ENCODE measurements around the gene C1QB. TPM values are rescaled to one million over a fixed set of nuclear protein-coding genes. Genes with fewer than 3 reads are reported as not detected.

Gene C1QB
- total and polyA plus RNA-seq, 2 of the 4 experiments (the other 2 are of a cell fraction): not detected

DNA sequence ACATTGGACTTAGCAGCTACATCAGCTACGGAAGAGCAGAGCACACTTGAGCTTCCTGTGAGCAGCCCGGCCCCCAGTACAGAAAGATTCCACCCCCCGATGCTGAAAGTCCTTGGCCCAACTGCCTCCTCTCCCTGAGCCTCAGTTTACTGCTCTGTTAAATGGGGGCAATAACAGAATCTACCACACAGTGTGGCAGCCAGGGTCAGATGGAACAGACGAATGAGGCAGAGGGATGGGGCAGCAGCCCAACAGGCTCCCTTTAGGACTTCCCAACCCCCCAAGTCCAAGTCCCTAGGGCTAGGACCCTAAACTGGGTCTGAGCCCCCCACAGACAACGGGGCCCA, 39.5 kb upstream of the C1QB start:
- no peaks in the 10 kb centered on the region for H3K9me3 ChIP-seq (ENCODE audit: control insufficient read depth, insufficient read depth, low read length)
- H2BK120ac ChIP-seq (ENCODE audit: low read depth, low read length): no peak overlapping the region
- H3K18ac ChIP-seq (ENCODE audit: low read depth, low read length): no peak overlapping the region
- POLR2A ChIA-PET (ENCODE audit: unreplicated experiment): no interaction called here
- WGBS, 2 experiments (ENCODE audit: extremely low coverage in 2 of 2, insufficient read length in 1 of 2): no CpG with 5 or more reads among the region's 5 CpGs
- BruUV-seq (replicated peaks): no TSS peak
- H2AK9ac ChIP-seq (replicated peaks; ENCODE audit: low read depth, low read length, poor library complexity): no peak overlapping the region
- H3K14ac ChIP-seq (replicated peaks; ENCODE audit: low read depth, low read length): no peak overlapping the region
- H3K56ac ChIP-seq (ENCODE audit: extremely low read depth, insufficient read depth, low read length): no peak overlapping the region
- no peak overlapping the region for H3K4ac ChIP-seq (ENCODE audit: low read depth, low read length)
- H4K91ac ChIP-seq (ENCODE audit: insufficient read depth, low read depth, low read length): no peak overlapping the region
- no peaks in the 10 kb centered on the region for H3K4me1 ChIP-seq (ENCODE audit: control insufficient read depth, insufficient read depth, low read length)
- H3K27me3 ChIP-seq (ENCODE audit: control insufficient read depth, insufficient read depth, low read length): peaks cover 40% of the 10 kb centered on the region
- H3K27ac ChIP-seq (ENCODE audit: insufficient read depth, low read length): no peak overlapping the region
- H4K8ac ChIP-seq (ENCODE audit: low read depth in 2 of 2, low read length in 2 of 2): no peak overlapping the region
- peaks cover 4% of the 10 kb centered on the region; the same call in 1 of the 2 replicates for H4K20me1 ChIP-seq (ENCODE audit: insufficient read depth, low read length)
- no peak overlapping the region for H2AFZ ChIP-seq (replicated peaks; ENCODE audit: low read length, poor library complexity)
- no peak for TF ChIP-seq CHD1 (IDR thresholded peaks at IDR 0.05; ENCODE audit: low read depth, low read length)
- no peak for TF ChIP-seq NFE2L2 (IDR thresholded peaks at IDR 0.05; ENCODE audit: low read depth, low read length)
- TF ChIP-seq, protein P1, sequence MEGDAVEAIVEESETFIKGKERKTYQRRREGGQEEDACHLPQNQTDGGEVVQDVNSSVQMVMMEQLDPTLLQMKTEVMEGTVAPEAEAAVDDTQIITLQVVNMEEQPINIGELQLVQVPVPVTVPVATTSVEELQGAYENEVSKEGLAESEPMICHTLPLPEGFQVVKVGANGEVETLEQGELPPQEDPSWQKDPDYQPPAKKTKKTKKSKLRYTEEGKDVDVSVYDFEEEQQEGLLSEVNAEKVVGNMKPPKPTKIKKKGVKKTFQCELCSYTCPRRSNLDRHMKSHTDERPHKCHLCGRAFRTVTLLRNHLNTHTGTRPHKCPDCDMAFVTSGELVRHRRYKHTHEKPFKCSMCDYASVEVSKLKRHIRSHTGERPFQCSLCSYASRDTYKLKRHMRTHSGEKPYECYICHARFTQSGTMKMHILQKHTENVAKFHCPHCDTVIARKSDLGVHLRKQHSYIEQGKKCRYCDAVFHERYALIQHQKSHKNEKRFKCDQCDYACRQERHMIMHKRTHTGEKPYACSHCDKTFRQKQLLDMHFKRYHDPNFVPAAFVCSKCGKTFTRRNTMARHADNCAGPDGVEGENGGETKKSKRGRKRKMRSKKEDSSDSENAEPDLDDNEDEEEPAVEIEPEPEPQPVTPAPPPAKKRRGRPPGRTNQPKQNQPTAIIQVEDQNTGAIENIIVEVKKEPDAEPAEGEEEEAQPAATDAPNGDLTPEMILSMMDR (conservative IDR thresholded peaks at IDR 0.05; ENCODE audit: low read depth, low read length): no peak
- TF ChIP-seq MAFK (IDR thresholded peaks at IDR 0.05; ENCODE audit: low read depth, low read length): no peak
- no peak for TF ChIP-seq FOS (IDR thresholded peaks at IDR 0.05; ENCODE audit: low read depth, low read length)
- TF ChIP-seq RCOR1 (IDR thresholded peaks at IDR 0.05; ENCODE audit: insufficient replicate concordance, low read length): no peak
- no peak for TF ChIP-seq POLR2A (IDR thresholded peaks at IDR 0.05; ENCODE audit: low read depth, low read length)
- TF ChIP-seq CEBPB (IDR thresholded peaks at IDR 0.05; ENCODE audit: low read depth, low read length): no peak
- TF ChIP-seq, protein P2, sequence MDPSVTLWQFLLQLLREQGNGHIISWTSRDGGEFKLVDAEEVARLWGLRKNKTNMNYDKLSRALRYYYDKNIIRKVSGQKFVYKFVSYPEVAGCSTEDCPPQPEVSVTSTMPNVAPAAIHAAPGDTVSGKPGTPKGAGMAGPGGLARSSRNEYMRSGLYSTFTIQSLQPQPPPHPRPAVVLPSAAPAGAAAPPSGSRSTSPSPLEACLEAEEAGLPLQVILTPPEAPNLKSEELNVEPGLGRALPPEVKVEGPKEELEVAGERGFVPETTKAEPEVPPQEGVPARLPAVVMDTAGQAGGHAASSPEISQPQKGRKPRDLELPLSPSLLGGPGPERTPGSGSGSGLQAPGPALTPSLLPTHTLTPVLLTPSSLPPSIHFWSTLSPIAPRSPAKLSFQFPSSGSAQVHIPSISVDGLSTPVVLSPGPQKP (IDR thresholded peaks at IDR 0.05; ENCODE audit: borderline replicate concordance, low read depth, low read length): no peak
- DNase-seq (no peak), ATAC-seq (ENCODE audit: low read depth) (no peak)
- no peaks in the 10 kb centered on the region for H3K36me3 ChIP-seq (ENCODE audit: control insufficient read depth, insufficient read depth, low read length)
- H2BK5ac ChIP-seq (ENCODE audit: low read depth, low read length, poor library complexity, severe bottlenecking): no peak overlapping the region
- no peak overlapping the region for H3K23ac ChIP-seq (ENCODE audit: low read depth, low read length)
- no peak overlapping the region for H2BK20ac ChIP-seq (ENCODE audit: low read depth, low read length)
- no peak overlapping the region for H2BK15ac ChIP-seq (ENCODE audit: low read depth, low read length)
- no peak overlapping the region for H4K5ac ChIP-seq (ENCODE audit: low read depth, low read length)
- intact Hi-C loops (cut with micrococcal nuclease): no loop called here
- no peaks in the 10 kb centered on the region; the same call in 1 of the 2 replicates for H3K9me1 ChIP-seq (ENCODE audit: insufficient read depth, low read length)
- dilution Hi-C loops (cut with HindIII; ENCODE audit: low sequenced_read_pairs, unreplicated experiment): no loop called here
- no peak overlapping the region for H3K4me2 ChIP-seq (ENCODE audit: low read depth, low read length)
- CTCF ChIA-PET: no interaction called here
- no peak overlapping the region for H2AK5ac ChIP-seq (ENCODE audit: low read depth, low read length)
- no peaks in the 10 kb centered on the region for H3K79me1 ChIP-seq (ENCODE audit: low read depth in 1 of 2, low read length in 2 of 2)
- in situ Hi-C loops (cut with MboI; ENCODE audit: low sequenced_read_pairs): no loop called here
- H3K9ac ChIP-seq (ENCODE audit: low read depth, low read length): no peak overlapping the region
- no peak overlapping the region for H3K4me3 ChIP-seq (ENCODE audit: insufficient read depth, low read depth, low read length)
